Measurements from ENCODE around the gene COTL1. TPM values are rescaled to one million over a fixed set of nuclear protein-coding genes. Genes with fewer than 3 reads are reported as not detected.

Gene COTL1
- total RNA-seq, 2 donors from 2014 or later: 287 to 328 TPM

DNA sequence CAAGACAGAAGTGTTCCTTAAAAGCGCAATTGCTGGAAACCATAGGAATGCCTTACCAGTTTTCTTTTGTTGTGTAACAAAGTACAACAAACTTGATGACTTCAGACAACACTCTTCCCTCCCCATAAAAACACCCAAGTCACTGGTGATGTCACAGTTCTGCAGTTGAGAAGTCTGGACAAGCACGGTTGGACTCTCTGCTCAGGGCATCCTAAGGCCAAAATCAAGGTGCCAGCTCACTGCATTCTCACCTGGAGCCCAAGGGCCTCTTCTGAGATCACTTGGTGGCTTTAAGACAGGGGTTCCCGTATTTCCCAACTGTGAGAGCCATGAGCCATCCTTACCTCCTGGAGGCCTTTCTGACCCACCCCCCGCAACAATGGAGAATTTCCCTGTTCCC is 67.8 kb downstream of the COTL1 start:
- H3K9me3 ChIP-seq (ENCODE audit: control insufficient read depth, low read length, poor library complexity, severe bottlenecking): no peaks in the 10 kb centered on the region
- H3K4me3 Mint-ChIP-seq: peak overlapping the region; percentile 53
- DNase-seq (no peak), ATAC-seq (no peak)
- H3K4me1 Mint-ChIP-seq: peaks cover 35% of the 10 kb centered on the region
- H3K36me3 Mint-ChIP-seq (ENCODE audit: low read depth): no peaks in the 10 kb centered on the region
- peak overlapping the region; percentile 96 for H3K27ac Mint-ChIP-seq
- no peaks in the 10 kb centered on the region for H3K27me3 Mint-ChIP-seq

DNA sequence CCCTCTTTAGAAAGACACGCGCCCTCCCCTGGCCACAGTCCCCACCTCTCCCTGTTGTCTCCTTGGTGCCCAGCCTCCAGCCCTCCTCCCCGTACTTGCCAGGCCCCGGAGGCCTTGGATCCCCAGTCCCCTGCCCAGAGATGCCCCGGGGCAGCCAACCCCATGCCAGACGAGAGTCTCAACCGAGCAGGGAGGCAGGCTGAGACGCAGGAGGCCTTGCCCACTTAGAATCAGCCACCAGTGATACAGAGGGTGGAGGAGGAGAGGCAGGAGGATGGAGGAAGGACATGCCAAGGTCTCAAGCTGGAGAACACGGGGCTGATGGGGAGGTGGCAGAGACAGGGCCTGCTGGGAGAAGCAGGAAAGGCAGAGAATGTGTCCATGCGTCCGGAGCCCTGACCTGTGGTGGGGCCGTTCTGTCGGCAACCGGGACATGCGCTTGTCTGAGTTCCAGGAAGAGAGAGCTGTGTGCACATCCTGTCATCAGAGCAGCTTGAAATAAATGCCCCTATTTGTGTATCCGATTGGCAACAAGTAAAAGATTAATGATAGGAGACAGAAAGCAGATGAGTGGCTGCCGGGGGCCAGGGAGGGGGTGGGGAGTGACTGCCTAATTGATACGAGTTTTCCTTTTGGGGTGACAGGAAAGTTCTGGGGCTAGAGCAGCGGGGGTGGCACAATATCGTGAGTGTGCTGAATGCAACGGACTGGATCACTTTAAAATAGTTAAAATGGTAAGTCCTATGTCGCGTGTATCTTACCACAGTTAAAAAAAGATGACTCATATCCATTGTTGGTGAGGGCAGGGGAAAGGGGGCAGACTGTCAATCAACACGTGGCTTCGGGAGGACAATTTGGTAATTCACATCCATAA is 68.7 kb downstream of the COTL1 start:
- Mint-ChIP-seq H3K4me1 (peaks cover 37% of the 10 kb centered on the region), H3K36me3 (ENCODE audit: low read depth) (no peaks in the 10 kb centered on the region), H3K27me3 (no peaks in the 10 kb centered on the region), H3K4me3 (peak overlapping the region; percentile 87), H3K27ac (peak overlapping the region; percentile 96)
- DNase-seq: peak in 1 of 3 donors; percentile 26
- no peaks in the 10 kb centered on the region for H3K9me3 ChIP-seq (ENCODE audit: control insufficient read depth, low read length, poor library complexity, severe bottlenecking)
- peak; percentile 71 for ATAC-seq

DNA sequence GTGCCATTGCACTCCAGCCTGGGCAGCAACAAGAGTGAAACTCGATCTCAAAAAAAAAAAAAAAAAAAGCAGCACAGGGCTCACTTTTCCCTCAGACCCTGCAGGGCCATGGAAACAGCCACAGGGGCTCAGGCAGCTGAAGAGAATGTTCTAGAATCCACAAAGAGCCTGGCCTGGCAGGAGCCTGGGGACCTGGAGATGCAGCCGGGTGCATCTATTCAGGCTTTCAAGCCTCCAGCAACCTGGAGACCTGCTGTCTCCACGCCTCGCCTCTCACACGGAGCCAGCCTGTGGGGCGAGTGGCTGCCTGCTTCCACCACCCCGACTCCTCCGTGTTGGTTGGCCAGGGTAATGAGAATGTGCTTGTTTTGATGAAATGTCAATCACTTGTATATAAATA is 69.4 kb downstream of the COTL1 start:
- H3K4me1 Mint-ChIP-seq: peaks cover 32% of the 10 kb centered on the region
- peak overlapping the region; percentile 87 for H3K4me3 Mint-ChIP-seq
- no peaks in the 10 kb centered on the region for H3K36me3 Mint-ChIP-seq (ENCODE audit: low read depth)

DNA sequence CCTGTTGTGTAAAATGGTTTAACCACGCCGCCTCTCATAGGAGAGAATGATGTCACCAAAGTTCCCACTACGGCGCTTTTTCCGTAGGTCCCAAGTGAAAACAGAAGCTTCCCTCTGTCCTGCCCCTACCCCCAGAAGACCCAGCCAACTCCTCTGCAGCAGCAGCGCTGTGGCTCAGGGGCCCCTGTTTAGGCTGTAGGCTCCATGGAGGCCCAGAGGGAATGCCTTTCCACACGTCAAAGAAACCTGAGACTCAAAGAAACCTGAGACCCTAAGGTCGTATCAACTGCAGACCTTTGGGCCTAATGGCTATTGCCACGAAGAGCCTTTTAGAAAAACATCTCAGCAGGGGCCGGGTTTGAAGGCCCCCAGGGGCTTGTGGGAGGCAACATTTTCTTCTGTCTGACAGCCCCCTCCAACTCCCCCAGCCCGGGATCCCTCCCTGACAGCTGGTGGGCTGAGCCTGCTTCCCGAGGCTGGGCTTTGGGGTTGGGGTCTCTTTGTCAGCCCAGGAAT is 70.3 kb downstream of the COTL1 start:
- H3K4me3 Mint-ChIP-seq: no peak overlapping the region
- no peaks in the 10 kb centered on the region for H3K27me3 Mint-ChIP-seq
- H3K4me1 Mint-ChIP-seq: peaks cover 28% of the 10 kb centered on the region
- ATAC-seq: no peak
- H3K36me3 Mint-ChIP-seq (ENCODE audit: low read depth): no peaks in the 10 kb centered on the region
- peak overlapping the region; percentile 80 for H3K27ac Mint-ChIP-seq
- no peak for DNase-seq
- H3K9me3 ChIP-seq (ENCODE audit: control insufficient read depth, low read length, poor library complexity, severe bottlenecking): no peaks in the 10 kb centered on the region

More for the DNA sequence above, 69.4 kb downstream of the COTL1 start:
- peak overlapping the region; percentile 96 for H3K27ac Mint-ChIP-seq
- no peaks in the 10 kb centered on the region for H3K27me3 Mint-ChIP-seq
- DNase-seq (no peak), ATAC-seq (peak; percentile 7)
- H3K9me3 ChIP-seq (ENCODE audit: control insufficient read depth, low read length, poor library complexity, severe bottlenecking): no peaks in the 10 kb centered on the region

DNA sequence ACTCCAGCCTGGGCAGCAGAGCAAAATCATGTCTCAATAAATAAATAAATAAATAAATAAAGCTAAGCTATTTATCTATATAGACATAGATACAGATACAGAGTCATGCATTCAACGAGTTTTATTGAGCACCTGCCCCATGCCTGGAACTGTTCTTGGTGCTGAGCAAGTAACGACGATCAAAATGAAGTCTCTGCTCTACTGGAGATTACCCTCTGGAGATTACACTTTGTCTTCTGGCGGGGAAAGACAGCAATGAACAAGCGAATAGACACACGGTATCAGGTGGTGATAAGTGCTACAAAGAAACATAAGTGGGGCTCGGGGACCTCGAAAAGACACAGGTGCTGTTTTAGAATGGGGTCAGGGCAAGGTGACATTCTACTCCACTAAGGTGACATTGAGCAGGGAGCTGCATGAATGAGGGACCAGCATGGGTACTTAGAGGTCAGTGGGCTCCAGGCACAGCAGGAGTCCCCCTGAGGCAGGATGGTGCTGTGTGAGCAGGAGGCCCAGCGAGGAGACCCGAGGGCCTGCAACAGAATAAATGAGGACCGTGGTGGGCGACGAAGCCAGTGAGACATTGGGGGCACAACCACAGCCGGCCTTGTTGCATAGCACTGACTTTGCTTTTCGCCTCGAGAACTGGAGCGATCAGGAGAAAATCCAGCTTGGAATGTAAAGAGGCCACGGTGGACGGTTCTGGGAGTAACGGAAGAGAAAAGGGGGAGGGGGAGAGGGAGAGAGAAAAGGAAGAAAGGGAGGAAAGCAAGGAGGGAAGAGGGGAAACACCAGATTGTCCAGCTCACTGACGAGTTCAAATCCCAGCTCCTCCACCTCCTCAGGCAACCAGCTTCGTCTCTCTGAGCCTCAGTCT is 71.0 kb downstream of the COTL1 start:
- Mint-ChIP-seq H3K27me3 (no peaks in the 10 kb centered on the region), H3K27ac (peak overlapping the region; percentile 80)
- no peak for ATAC-seq

DNA sequence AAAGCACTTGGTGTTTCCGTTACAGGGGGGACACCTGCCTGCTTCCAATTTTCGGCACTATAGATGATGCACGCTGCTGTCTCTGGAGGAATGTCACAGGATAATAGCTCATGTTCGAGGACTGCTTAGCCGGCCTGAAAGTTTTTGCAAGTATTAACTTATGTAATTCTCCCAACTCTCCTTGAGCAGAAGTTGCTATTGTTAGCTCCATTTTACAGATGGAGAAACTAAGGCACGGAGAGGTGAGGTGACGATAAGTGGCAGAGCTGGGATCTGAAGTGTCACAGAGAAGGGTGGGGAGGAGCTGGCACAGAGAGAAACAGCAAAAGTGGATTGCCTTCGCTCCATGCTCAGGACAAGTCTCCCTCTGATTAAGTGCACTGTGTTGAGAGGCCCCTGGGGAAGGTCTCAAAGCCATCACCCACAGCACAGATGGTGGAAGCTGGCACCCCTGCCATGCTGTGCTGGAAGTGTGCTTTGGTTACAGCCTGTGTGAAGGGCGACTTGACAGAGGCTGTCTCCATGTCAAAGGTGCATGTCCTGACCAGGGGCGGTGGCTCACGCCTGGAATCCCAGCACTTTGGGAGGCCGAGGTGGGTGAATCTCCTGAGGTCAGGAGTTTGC is 72.7 kb downstream of the COTL1 start:
- Mint-ChIP-seq H3K4me1 (peaks cover 23% of the 10 kb centered on the region), H3K4me3 (no peak overlapping the region), H3K36me3 (ENCODE audit: low read depth) (no peaks in the 10 kb centered on the region), H3K27me3 (no peaks in the 10 kb centered on the region), H3K27ac (no peak overlapping the region)
- ATAC-seq (no peak), DNase-seq (no peak)
- no peaks in the 10 kb centered on the region for H3K9me3 ChIP-seq (ENCODE audit: control insufficient read depth, low read length, poor library complexity, severe bottlenecking)

More for the DNA sequence above, 71.0 kb downstream of the COTL1 start:
- no peak for DNase-seq
- Mint-ChIP-seq H3K36me3 (ENCODE audit: low read depth) (no peaks in the 10 kb centered on the region), H3K4me3 (no peak overlapping the region), H3K4me1 (peaks cover 28% of the 10 kb centered on the region)
- H3K9me3 ChIP-seq (ENCODE audit: control insufficient read depth, low read length, poor library complexity, severe bottlenecking): no peaks in the 10 kb centered on the region

DNA sequence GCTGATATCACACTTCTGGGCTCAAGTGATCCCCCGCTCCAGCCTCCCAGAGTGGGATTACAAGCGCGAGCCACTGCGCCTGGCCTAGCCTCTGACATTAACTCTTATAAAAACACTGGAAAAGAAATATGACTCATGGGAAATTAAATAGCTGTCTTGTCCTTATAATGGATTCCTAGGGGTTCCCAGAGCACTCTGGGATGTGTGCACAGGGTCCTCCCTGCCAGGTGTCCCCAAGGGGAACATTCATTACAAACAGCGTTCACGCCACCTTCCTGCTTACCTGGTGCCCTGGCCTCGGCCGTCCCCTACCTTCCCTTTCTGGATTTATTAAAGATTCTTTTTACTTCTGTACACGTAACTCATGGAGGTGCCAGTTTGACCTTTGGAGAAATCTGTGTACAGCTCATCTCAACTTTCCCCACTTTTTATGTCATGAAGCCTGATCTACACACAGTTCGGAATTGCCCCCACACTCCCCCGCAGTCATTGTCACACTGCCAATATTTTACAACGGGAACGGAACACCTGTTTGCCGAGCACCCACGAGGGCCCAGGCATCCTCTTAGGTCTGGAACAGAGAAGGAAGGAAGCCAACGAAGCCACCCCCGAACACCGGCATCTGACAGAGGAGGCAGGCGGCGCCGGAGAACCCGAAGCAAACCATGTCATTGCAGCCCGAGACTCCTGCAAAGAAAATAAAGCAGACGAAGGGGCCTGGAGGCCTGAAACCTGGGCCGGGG is 73.7 kb downstream of the COTL1 start:
- Mint-ChIP-seq H3K4me3 (peak overlapping the region; percentile 80), H3K36me3 (ENCODE audit: low read depth) (peaks cover 2% of the 10 kb centered on the region), H3K27ac (peak overlapping the region; percentile 67), H3K27me3 (no peaks in the 10 kb centered on the region), H3K4me1 (peaks cover 17% of the 10 kb centered on the region)
- ATAC-seq: no peak
- DNase-seq: no peak
- H3K9me3 ChIP-seq (ENCODE audit: control insufficient read depth, low read length, poor library complexity, severe bottlenecking): no peaks in the 10 kb centered on the region

DNA sequence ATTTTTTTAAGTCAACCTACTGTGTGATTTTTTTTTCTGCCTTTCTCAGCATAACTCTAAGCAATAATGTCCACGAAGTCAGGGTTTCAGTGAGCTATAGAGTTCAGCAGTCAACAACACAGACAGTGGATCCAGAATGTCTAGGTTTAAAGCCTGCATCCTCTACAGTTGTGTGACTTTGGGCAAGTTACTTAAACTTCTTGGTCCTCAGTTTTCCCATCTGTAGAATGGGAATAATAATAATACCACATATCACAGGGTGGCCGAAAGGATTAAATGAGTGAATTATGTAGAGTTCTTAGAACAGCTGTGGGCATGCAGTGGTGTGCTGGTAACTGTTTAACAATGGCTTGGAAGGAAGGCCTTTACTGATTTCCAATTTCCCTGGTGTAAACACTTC is 74.6 kb downstream of the COTL1 start:
- H3K27me3 Mint-ChIP-seq: no peaks in the 10 kb centered on the region
- ATAC-seq (no peak), DNase-seq (no peak)
- peaks cover 13% of the 10 kb centered on the region for H3K4me1 Mint-ChIP-seq
- no peaks in the 10 kb centered on the region for H3K9me3 ChIP-seq (ENCODE audit: control insufficient read depth, low read length, poor library complexity, severe bottlenecking)
- no peak overlapping the region for H3K27ac Mint-ChIP-seq
- peaks cover 2% of the 10 kb centered on the region for H3K36me3 Mint-ChIP-seq (ENCODE audit: low read depth)
- no peak overlapping the region for H3K4me3 Mint-ChIP-seq

DNA sequence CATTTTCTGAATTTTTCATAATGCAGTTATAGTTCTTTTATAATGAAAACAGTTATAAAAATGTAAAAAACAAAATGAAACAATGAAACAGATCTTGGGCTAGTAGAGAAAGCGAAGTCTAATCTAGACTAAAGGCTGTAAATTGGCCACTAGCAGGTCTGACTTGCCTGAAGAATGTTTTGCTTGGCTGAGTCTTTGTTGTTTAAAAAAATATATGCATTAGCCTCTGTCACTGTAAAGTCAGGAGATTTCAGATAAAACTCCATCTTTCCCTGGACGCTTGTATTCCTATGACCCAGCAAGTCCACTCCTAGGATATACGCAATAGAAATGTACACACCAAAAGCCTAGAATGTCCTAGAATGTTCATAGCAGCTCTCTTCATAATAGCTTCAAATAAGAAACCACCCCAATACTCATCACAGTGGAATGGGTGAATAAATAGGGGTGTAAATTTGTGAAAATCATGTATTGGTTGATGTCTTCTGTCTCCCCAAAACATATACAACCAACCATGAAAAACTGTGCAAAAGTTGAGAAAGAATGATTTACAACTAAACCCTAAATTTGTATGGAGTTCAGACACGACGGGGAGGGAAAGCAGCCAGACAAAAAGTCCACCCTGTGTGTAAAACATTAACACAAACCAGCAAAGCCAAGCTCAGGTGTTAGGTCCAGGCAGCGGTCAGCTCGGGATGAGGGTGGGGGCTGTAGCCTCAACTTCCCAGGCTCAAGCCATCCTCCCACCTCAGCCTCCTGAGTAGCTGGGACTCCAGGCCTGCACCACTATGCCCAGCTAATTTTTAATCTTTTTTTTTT is 75.7 kb downstream of the COTL1 start:
- DNase-seq: no peak
- no peak overlapping the region for H3K27ac Mint-ChIP-seq
- peaks cover 13% of the 10 kb centered on the region for H3K4me1 Mint-ChIP-seq
- ATAC-seq: no peak
- no peaks in the 10 kb centered on the region for H3K9me3 ChIP-seq (ENCODE audit: control insufficient read depth, low read length, poor library complexity, severe bottlenecking)
- no peak overlapping the region for H3K4me3 Mint-ChIP-seq
- H3K36me3 Mint-ChIP-seq (ENCODE audit: low read depth): peaks cover 2% of the 10 kb centered on the region
- H3K27me3 Mint-ChIP-seq: no peaks in the 10 kb centered on the region

DNA sequence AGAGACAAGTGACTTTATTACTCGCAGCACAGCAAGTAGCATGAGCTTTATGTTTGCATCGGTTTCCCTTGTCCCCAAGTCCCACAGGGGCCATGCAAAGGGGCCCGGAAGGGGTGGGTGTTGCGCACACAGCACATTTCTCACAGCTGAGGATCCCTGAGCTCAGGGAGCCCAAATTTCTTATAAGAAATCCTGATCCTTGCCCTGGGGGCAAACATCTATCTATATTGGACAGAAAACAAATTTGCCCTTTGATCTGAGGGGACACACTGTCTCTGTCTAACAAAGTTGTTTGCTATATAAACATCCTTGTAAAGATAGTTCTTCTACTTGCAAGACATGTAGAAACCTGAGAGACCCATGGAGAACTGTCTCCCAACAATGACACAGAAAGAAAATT is 77.7 kb downstream of the COTL1 start:
- Mint-ChIP-seq H3K4me1 (peaks cover 14% of the 10 kb centered on the region), H3K4me3 (no peak overlapping the region), H3K27ac (no peak overlapping the region), H3K36me3 (ENCODE audit: low read depth) (peaks cover 5% of the 10 kb centered on the region), H3K27me3 (no peaks in the 10 kb centered on the region)
- DNase-seq: no peak
- H3K9me3 ChIP-seq (ENCODE audit: control insufficient read depth, low read length, poor library complexity, severe bottlenecking): no peaks in the 10 kb centered on the region
- ATAC-seq: no peak

DNA sequence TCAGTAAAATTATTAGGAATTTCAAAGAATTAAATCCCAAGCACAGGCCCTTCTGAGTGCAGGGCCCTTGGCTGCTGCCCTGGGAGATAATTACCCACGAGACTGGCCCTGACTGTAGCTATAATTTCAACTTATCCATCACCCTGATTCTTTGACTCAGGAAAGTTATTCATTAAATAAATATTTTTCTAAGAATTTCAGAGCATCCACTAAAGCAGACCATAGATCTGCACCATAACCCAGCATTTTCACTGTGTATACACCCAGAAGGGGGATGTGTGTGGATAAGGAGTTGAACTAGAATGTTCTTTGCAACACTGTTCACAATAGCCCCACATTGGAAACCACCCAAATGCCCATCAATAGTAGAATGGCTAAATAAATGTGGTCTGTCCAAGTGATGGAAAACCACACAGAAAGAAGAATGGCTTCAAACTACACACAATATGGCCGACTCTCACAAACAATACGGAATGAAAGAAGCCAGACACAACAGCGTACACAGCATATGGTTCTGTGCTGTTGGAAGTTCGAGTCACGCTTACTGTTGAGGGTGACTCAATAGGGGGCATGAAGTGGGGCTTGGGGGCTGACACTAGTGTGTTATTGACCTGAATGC is 79.5 kb downstream of the COTL1 start:
- no peaks in the 10 kb centered on the region for H3K9me3 ChIP-seq (ENCODE audit: control insufficient read depth, low read length, poor library complexity, severe bottlenecking)
- peaks cover 7% of the 10 kb centered on the region for H3K4me1 Mint-ChIP-seq
- DNase-seq (no peak), ATAC-seq (no peak)
- no peaks in the 10 kb centered on the region for H3K27me3 Mint-ChIP-seq
- H3K27ac Mint-ChIP-seq: no peak overlapping the region
- peaks cover 5% of the 10 kb centered on the region for H3K36me3 Mint-ChIP-seq (ENCODE audit: low read depth)
- no peak overlapping the region for H3K4me3 Mint-ChIP-seq
